Right lobe of liver (tissue), 4 donors: ENCODE results near the gene FAM72C.
"Not testable (repeated sequence)": the region's sequence is repeated elsewhere in the genome, so short reads cannot be mapped to it uniquely, and the experiment has no call there.

Source experiments
- CTCF ChIP-seq, 4 donors: fragments of 200-600 bp in 3 of 4; fragments of 450-650 bp in 1 of 4; IDR thresholded peaks; one replicate each; pipeline versions ENCODE4 v1.5.1 to v1.8.0; 2016 to 2022; ENCODE audit warnings: antibody characterized with exemption in 4 of 4, mild to moderate bottlenecking in 2 of 4
- POLR2A ChIP-seq: fragments of 450-650 bp; IDR thresholded peaks from one replicate; pipeline ENCODE4 v1.6.1; 2017; ENCODE audit warnings: antibody characterized with exemption, mild to moderate bottlenecking
- donor health status: DM: no; HTN: no; CAD: no.
- donor health status: DM: no; HTN: no; CAD: no.
- donor health status: DM: no; HTN: yes; CAD: no.

- TF ChIP-seq CTCF (IDR thresholded peaks at IDR 0.05); POLR2A: not testable (repeated sequence)
Observed at GRCh38 chr1:144004259-144004658, 32.5 kb upstream of the FAM72C start.
